K562 (cell line): ENCODE measurements around the gene DGKZ. TPM values are rescaled to one million over a fixed set of nuclear protein-coding genes. Genes with fewer than 3 reads are reported as not detected.
A peak's percentile ranks its signal among the peaks of the same experiment; 100 is the strongest.

Source experiments
- ATAC-seq: fragments of 200-7000 bp; cut with Tn5 transposase; 3 replicates; pipeline ENCODE4 v1.9.1; 2020; ENCODE audit warnings: moderate library complexity
- BruUV-seq: library from RNA; stranded (reverse); fragments of 400-500 nt; replicated peaks from 2 replicates; lab custom pipeline; 2021; lab: Mats Ljungman, UMichigan
- CTCF ChIA-PET: fragments of 300-600 bp; formaldehyde crosslinking; extraction: SDS; loops from one replicate; lab custom pipeline; 2021; ENCODE audit warnings: low intra/inter-chr PET ratio; lab: Yijun Ruan, JAX
- POLR2A ChIA-PET: fragments of 300-600, 350-650 bp; sonication (Branson Sonifier 250); formaldehyde crosslinking; extraction: SDS; loops from one replicate; lab custom pipeline; 2021; ENCODE audit warnings: antibody characterized with exemption, inconsistent platforms; lab: Yijun Ruan, JAX
- DNase-seq, 4 experiments: peaks; one replicate each; pipeline versions ENCODE4 v3.0.0 to v3.0.0-alpha.2; 2011 to 2018; ENCODE audit warnings: low spot score in 3 of 4, mixed read lengths in 3 of 4; ENCODE audit errors: extremely low read depth in 1 of 4
- FAIRE-seq: peaks from 2 replicates; lab custom pipeline; 2011; peaks lifted over from hg19 to GRCh38; lab: Jason Lieb, UNC
- H2AFZ ChIP-seq: 2 replicates; pipeline ENCODE4 v1.6.0; 2011; ENCODE audit warnings: low read depth, low read length, control low read depth, inconsistent platforms
- H3K27ac ChIP-seq: fragments of 200-600 bp; 3 replicates; pipeline ENCODE4 v1.8.0; 2011; ENCODE audit warnings: low read depth, mild to moderate bottlenecking, control low read depth, inconsistent platforms, low read length, moderate library complexity, mixed read lengths; ENCODE audit errors: extremely low read depth
- H3K27me3 ChIP-seq, 2 experiments: fragments of 300-600 bp in 1 of 2; 2 replicates in 1 of 2; 3 replicates in 1 of 2; pipeline versions ENCODE4 v1.6.0 to v1.8.0; 2011; ENCODE audit warnings: inconsistent platforms in 2 of 2, low read length in 2 of 2, mild to moderate bottlenecking in 1 of 2, mixed read lengths in 1 of 2, moderate library complexity in 1 of 2; ENCODE audit not compliant: control insufficient read depth in 2 of 2, insufficient read depth in 2 of 2
- H3K36me3 ChIP-seq: fragments of 300-600 bp; 3 replicates; pipeline ENCODE4 v1.8.0; 2011; ENCODE audit warnings: mild to moderate bottlenecking, low read length, inconsistent platforms; ENCODE audit not compliant: control insufficient read depth, insufficient read depth
- H3K4me1 ChIP-seq, 2 experiments: fragments of 200-600 bp in 1 of 2; replicated peaks in 1 of 2; 2 replicates in 1 of 2; 3 replicates in 1 of 2; pipeline versions ENCODE4 v1.5.1 to v1.8.0; 2011; ENCODE audit warnings: inconsistent platforms in 2 of 2, low read length in 2 of 2, mild to moderate bottlenecking in 1 of 2, mixed read lengths in 1 of 2, moderate library complexity in 1 of 2; ENCODE audit not compliant: control insufficient read depth in 2 of 2, insufficient read depth in 2 of 2
- H3K4me2 ChIP-seq: 2 replicates; pipeline ENCODE4 v1.6.1; 2011; ENCODE audit warnings: low read length, control low read depth, inconsistent platforms, mixed read lengths; ENCODE audit not compliant: insufficient read depth
- H3K4me3 ChIP-seq: fragments of 200-600 bp; sonication (generic), shearing (Covaris generic); 2 replicates; pipeline ENCODE4 v1.5.1; 2016; ENCODE audit warnings: control low read depth, inconsistent platforms
- H3K79me2 ChIP-seq: fragments of 200-600 bp; 3 replicates; pipeline ENCODE4 v1.8.0; 2011; ENCODE audit warnings: low read length, inconsistent platforms; ENCODE audit not compliant: control insufficient read depth, insufficient read depth
- H3K9ac ChIP-seq, 2 experiments: 2 replicates each; pipeline versions ENCODE4 v1.6.0 to v1.6.1; 2011; ENCODE audit warnings: low read depth in 2 of 2, low read length in 2 of 2, control low read depth in 1 of 2, inconsistent platforms in 1 of 2, mild to moderate bottlenecking in 1 of 2, mixed read lengths in 1 of 2; ENCODE audit not compliant: insufficient read depth in 1 of 2
- H3K9me1 ChIP-seq: one replicate; pipeline ENCODE4 v1.6.0; 2011; ENCODE audit warnings: inconsistent platforms, mild to moderate bottlenecking, low read length, moderate library complexity; ENCODE audit not compliant: control insufficient read depth, insufficient read depth
- H3K9me3 ChIP-seq: replicated peaks from 2 replicates; pipeline ENCODE4 v1.5.1; 2011; ENCODE audit warnings: low read depth, low read length, inconsistent platforms; ENCODE audit not compliant: control insufficient read depth, insufficient read depth
- H4K20me1 ChIP-seq: replicated peaks from 2 replicates; pipeline ENCODE4 v1.6.1; 2011; ENCODE audit warnings: low read length, inconsistent platforms, mixed read lengths; ENCODE audit not compliant: control insufficient read depth, insufficient read depth
- BHLHE40 ChIP-seq: IDR thresholded peaks from 2 replicates; pipeline ENCODE4 v1.6.1; 2011; ENCODE audit warnings: low read length, improper control_type of control experiment
- HNRNPH1 ChIP-seq: fragments of 200-400 bp; formaldehyde crosslinking; optimal IDR thresholded peaks from 2 replicates; pipeline ENCODE3; 2017; ENCODE audit warnings: low read depth, mild to moderate bottlenecking, low read length, moderate library complexity
- NFIC ChIP-seq: fragments of 450-650 bp; IDR thresholded peaks from 2 replicates; pipeline ENCODE4 v1.6.1; 2017; ENCODE audit warnings: mild to moderate bottlenecking, inconsistent platforms
- PBX2 ChIP-seq, 2 experiments: IDR thresholded peaks in 1 of 2; conservative IDR thresholded peaks in 1 of 2; 2 replicates each; pipeline ENCODE4 v1.6.1; 2016; ENCODE audit warnings: low read depth in 2 of 2, mild to moderate bottlenecking in 1 of 2, missing compliant biosample characterization in 1 of 2, missing genetic modification characterization in 1 of 2, moderate library complexity in 1 of 2
- ZNF121 ChIP-seq: sonication (generic); formaldehyde crosslinking; conservative IDR thresholded peaks from 2 replicates; pipeline ENCODE4 v1.8.0; 2022; ENCODE audit warnings: missing genetic modification reagents
- WGBS: fragments of 100-300 bp; shearing (Covaris generic); methylation state at CpG from one replicate; pipeline ENCODE4 v1.1.6; 2016; ENCODE audit warnings: low coverage, mixed read lengths; ENCODE audit not compliant: insufficient coverage; ENCODE audit errors: missing lambda C conversion rate; 5-methylcytosine and 5-hydroxymethylcytosine counted together
- in situ Hi-C: fragments of 300-500 bp; cut with MboI; formaldehyde crosslinking; loops from 4 replicates; pipeline ENCODE4 v1.15.0; 2018; ENCODE audit warnings: inconsistent platforms, mixed read lengths
- intact Hi-C: fragments of 100-400 bp; cut with micrococcal nuclease; formaldehyde crosslinking; loops from 2 replicates; pipeline ENCODE4 v1.14.2; 2022
- polyA plus RNA-seq, 8 experiments: library from polyadenylated mRNA; depleted of rRNA in 4 of 8; stranded (reverse) in 5 of 8; unstranded in 3 of 8; fragments of >200 nt; fragmentation: Nextera tagmentation in 2 of 8; fragmentation: Illumina TruSeq in 1 of 8; extraction: Ambion mirVana in 2 of 8; extraction: Trizol in 1 of 8; gene quantifications; 2 replicates each; pipeline versions ENCODE4 v1.2.1 to v1.2.3, GENCODE V29; 2011 to 2014; ENCODE audit warnings: inconsistent platforms in 1 of 8, missing spikeins in 1 of 8
- total RNA-seq, 7 experiments: library from RNA; depleted of rRNA in 6 of 7; stranded (reverse); fragments of >200 nt in 6 of 7; fragmentation: Illumina TruSeq in 2 of 7; extraction: Trizol in 2 of 7; gene quantifications; 2 replicates each; pipeline versions ENCODE4 v1.2.1 to v1.2.3, GENCODE V29; 2011 to 2021; ENCODE audit warnings: low replicate concordance in 1 of 7

The DGKZ gene
- total and polyA plus RNA-seq, 9 of the 15 experiments (the other 6 are each of a cell fraction or from before 2014, with no cell fraction given) = 0.51 to 100 (median 44.2) TPM

GRCh38 chr11:46326813-46327416, 20.3 kb upstream of the DGKZ start:
- H3K9me1 ChIP-seq = no peaks in the 10 kb centered on the region
- 11% methylated on average over 10 of the region's 10 CpGs for WGBS
- H3K27me3 ChIP-seq = peaks cover 26 to 35% of the 10 kb centered on the region in 2 experiments; a peak in 4 of 5 replicates
- POLR2A ChIA-PET = interaction anchor here (1.6 kb wide), 1 partner anchor 77 kb away, joined by 5 read pairs; no protein-coding TSS in a partner anchor
- TF ChIP-seq HNRNPH1 (no peak), BHLHE40 (peak; percentile 49; the same call in 1 of the 2 replicates), ZNF121 (peak; percentile 59)
- TF ChIP-seq, all 486 proteins: peak for 2
- no peaks in the 10 kb centered on the region for H3K36me3 ChIP-seq
- H3K4me2 ChIP-seq = no peak overlapping the region
- DNase-seq (no peak), ATAC-seq (no peak), FAIRE-seq (no peak)
- H3K4me3 ChIP-seq = no peak overlapping the region
- peaks cover 3% of the 10 kb centered on the region; the same call in 1 of the 2 replicates for H4K20me1 ChIP-seq
- H3K4me1 ChIP-seq = peaks cover 10 to 12% of the 10 kb centered on the region in 2 experiments; a peak in 3 of 5 replicates
- no peaks in the 10 kb centered on the region for H3K9me3 ChIP-seq
- H2AFZ ChIP-seq = no peak overlapping the region
- BruUV-seq = no TSS peak
- intact Hi-C loops (no loop called here), in situ Hi-C loops (no loop called here)
- 0 out of 4 replicates have a peak overlapping the region, but pooled peaks of 1 of the 2 experiments have one; percentile 29 for H3K9ac ChIP-seq
- CTCF ChIA-PET = no interaction called here
- no peak overlapping the region for H3K27ac ChIP-seq
- no peaks in the 10 kb centered on the region for H3K79me2 ChIP-seq

GRCh38 chr11:46327829-46328228, 19.4 kb upstream of the DGKZ start:
- no TSS peak for BruUV-seq
- no peaks in the 10 kb centered on the region for H3K9me1 ChIP-seq
- in situ Hi-C loops (no loop called here), intact Hi-C loops (no loop called here)
- H2AFZ ChIP-seq = no peak overlapping the region
- ATAC-seq (no peak), FAIRE-seq (no peak), DNase-seq (no peak)
- no peak overlapping the region for H3K9ac ChIP-seq
- no peaks in the 10 kb centered on the region for H3K36me3 ChIP-seq
- TF ChIP-seq PBX2 (CRISPR knock-in tag; IDR thresholded peaks at IDR 0.05; ENCODE audit: low read depth) = no peak
- no peak for TF ChIP-seq PBX2 (tag; conservative IDR thresholded peaks at IDR 0.05; ENCODE audit: low read depth)
- peak; percentile 43; the same call in 1 of the 2 replicates for TF ChIP-seq NFIC
- H3K27me3 ChIP-seq = peaks cover 34 to 44% of the 10 kb centered on the region in 2 experiments; a peak in 4 of 5 replicates
- no peak overlapping the region for H3K27ac ChIP-seq
- peaks cover 3% of the 10 kb centered on the region; the same call in 1 of the 2 replicates for H4K20me1 ChIP-seq
- no peaks in the 10 kb centered on the region for H3K9me3 ChIP-seq
- no peak overlapping the region for H3K4me3 ChIP-seq
- CTCF ChIA-PET = no interaction called here
- H3K79me2 ChIP-seq = no peaks in the 10 kb centered on the region
- H3K4me1 ChIP-seq = peaks cover 10 to 18% of the 10 kb centered on the region in 2 experiments; a peak in 4 of 5 replicates
- H3K4me2 ChIP-seq = no peak overlapping the region
- WGBS = 4% methylated on average over 7 of the region's 8 CpGs
- POLR2A ChIA-PET = interaction anchor here (1.1 to 1.6 kb wide), 2 partner anchors 11 to 78 kb away, joined by 3 to 5 read pairs; no protein-coding TSS in a partner anchor
